Measurements from ENCODE around the gene MAN1A2.

MAN1A2 gene

GRCh38 chr1:117575586-117576225, 208.5 kb downstream of the MAN1A2 start:
- no peak for DNase-seq (ENCODE audit: low read depth)

- no peak for DNase-seq (ENCODE audit: low read depth)
Measured at GRCh38 chr1:117576236-117576635, 209.0 kb downstream of the MAN1A2 start.

GRCh38 chr1:117577191-117577885, 210.1 kb downstream of the MAN1A2 start:
- DNase-seq (ENCODE audit: low read depth), result no peak

- no peak for DNase-seq (ENCODE audit: low read depth)
Measured at GRCh38 chr1:117578466-117578865, 211.2 kb downstream of the MAN1A2 start.
